PFSK-1 (cell line): ENCODE results near the gene INSR.

Source experiments
- FOXP2 ChIP-seq: optimal IDR thresholded peaks from 2 replicates; pipeline ENCODE3; 2011; ENCODE audit warnings: borderline replicate concordance, control low read depth, inconsistent platforms; ENCODE audit not compliant: insufficient read depth; ENCODE audit errors: extremely low read length, extremely low read depth
- POLR2AphosphoS5 ChIP-seq: IDR thresholded peaks from 2 replicates; pipeline ENCODE4 v1.6.1; 2012; ENCODE audit warnings: low read depth, mild to moderate bottlenecking, control low read depth, low read length, moderate library complexity
- SIN3A ChIP-seq: IDR thresholded peaks from 2 replicates; pipeline ENCODE4 v1.6.1; 2012; ENCODE audit warnings: mild to moderate bottlenecking, low read length, moderate library complexity, borderline replicate concordance; ENCODE audit not compliant: insufficient read depth
- TAF1 ChIP-seq: IDR thresholded peaks from 2 replicates; pipeline ENCODE4 v1.6.1; 2012; ENCODE audit warnings: low read length, control low read depth, borderline replicate concordance; ENCODE audit not compliant: insufficient read depth
- TF ChIP-seq, protein P1 (sequence below), 2 experiments: IDR thresholded peaks; 2 replicates each; pipeline versions ENCODE4 v1.6.1 to v1.8.0; 2011 to 2012; ENCODE audit warnings: low read depth in 2 of 2, low read length in 2 of 2, control low read depth in 1 of 2, inconsistent platforms in 1 of 2, mild to moderate bottlenecking in 1 of 2, moderate library complexity in 1 of 2; ENCODE audit not compliant: insufficient read depth in 1 of 2

INSR gene

DNA sequence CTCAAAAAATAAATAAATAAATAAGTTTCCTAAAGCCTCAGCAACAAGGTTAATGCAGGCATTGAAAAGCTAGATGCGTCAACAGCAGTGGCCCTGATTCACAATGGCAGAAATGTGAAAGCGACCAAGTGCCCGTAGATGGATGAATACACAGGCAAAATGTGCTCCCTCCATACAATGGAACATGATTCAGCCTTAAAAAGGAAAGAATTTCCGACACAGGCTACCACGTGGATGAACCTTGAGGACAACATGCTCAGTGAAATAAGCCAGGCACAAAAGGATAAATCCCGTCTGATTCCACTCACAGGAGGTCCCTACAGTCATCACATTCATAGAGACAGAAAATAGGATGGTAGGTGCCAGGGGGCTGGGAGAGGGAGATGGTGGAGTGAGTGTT lies 31.7 kb downstream of the INSR start:
- TF ChIP-seq, protein P1, sequence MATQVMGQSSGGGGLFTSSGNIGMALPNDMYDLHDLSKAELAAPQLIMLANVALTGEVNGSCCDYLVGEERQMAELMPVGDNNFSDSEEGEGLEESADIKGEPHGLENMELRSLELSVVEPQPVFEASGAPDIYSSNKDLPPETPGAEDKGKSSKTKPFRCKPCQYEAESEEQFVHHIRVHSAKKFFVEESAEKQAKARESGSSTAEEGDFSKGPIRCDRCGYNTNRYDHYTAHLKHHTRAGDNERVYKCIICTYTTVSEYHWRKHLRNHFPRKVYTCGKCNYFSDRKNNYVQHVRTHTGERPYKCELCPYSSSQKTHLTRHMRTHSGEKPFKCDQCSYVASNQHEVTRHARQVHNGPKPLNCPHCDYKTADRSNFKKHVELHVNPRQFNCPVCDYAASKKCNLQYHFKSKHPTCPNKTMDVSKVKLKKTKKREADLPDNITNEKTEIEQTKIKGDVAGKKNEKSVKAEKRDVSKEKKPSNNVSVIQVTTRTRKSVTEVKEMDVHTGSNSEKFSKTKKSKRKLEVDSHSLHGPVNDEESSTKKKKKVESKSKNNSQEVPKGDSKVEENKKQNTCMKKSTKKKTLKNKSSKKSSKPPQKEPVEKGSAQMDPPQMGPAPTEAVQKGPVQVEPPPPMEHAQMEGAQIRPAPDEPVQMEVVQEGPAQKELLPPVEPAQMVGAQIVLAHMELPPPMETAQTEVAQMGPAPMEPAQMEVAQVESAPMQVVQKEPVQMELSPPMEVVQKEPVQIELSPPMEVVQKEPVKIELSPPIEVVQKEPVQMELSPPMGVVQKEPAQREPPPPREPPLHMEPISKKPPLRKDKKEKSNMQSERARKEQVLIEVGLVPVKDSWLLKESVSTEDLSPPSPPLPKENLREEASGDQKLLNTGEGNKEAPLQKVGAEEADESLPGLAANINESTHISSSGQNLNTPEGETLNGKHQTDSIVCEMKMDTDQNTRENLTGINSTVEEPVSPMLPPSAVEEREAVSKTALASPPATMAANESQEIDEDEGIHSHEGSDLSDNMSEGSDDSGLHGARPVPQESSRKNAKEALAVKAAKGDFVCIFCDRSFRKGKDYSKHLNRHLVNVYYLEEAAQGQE (IDR thresholded peaks at IDR 0.05; ENCODE audit: insufficient read depth in 1 of 2, low read depth in 2 of 2, low read length in 2 of 2) = no peak
- no peak for TF ChIP-seq POLR2AphosphoS5
- TF ChIP-seq SIN3A = no peak
- no peak for TF ChIP-seq TAF1
- no peak for TF ChIP-seq FOXP2

DNA sequence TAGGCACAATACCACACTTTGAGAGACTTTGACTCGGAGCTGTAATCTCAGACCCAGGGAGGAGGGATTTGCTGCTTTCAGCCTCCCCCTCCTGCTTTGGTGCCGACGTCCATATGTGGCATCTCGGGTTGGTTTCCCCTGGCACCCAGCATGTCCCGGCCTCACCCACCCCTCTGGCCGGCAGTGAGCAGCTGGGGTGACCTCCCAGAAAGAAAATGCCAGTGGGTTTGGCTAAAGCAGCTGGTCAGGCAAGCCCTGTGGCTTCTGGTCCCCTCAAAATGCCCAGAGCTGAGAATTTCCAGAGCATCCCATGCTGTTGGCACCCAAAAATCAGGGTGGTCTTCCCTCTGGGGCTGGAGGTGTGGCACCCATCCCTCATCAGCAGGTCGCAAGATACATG lies 34.1 kb downstream of the INSR start:
- no peak for TF ChIP-seq POLR2AphosphoS5
- TF ChIP-seq, protein P1 (IDR thresholded peaks at IDR 0.05; ENCODE audit: insufficient read depth in 1 of 2, low read depth in 2 of 2, low read length in 2 of 2) = no peak
- TF ChIP-seq SIN3A = no peak
- TF ChIP-seq TAF1 = no peak
- TF ChIP-seq FOXP2 = no peak

DNA sequence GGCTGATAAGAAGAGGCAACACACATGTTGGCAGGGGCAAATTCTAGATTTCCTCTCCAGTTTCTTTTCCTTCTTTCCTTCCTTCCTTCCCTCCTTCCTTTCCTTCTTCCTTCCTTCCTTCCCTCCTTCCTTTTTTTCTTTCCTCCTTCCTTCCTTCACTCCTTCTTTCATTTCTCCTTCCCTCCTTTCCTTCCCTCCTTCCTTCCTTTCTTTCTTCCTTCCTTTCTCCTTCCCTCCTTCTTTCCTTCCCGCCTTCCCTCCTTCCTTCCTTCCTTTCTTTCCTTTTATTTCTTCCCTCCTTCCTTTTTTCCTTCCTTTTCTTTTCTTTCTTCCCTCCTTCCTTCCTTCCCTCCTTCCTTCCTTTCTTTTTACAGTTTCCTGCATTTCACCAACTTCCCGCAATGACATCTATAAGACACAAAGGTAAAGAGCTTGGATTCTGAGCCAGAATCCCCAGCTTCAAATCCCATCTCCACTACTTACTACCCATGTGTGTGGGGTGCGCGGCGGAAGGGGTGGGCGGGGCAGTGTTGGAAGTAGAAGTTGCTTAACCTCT lies 35.3 kb downstream of the INSR start:
- TF ChIP-seq POLR2AphosphoS5 = no peak
- TF ChIP-seq TAF1 = no peak
- TF ChIP-seq FOXP2 = no peak
- TF ChIP-seq, protein P1 (IDR thresholded peaks at IDR 0.05; ENCODE audit: insufficient read depth in 1 of 2, low read depth in 2 of 2, low read length in 2 of 2) = no peak
- TF ChIP-seq SIN3A = no peak

DNA sequence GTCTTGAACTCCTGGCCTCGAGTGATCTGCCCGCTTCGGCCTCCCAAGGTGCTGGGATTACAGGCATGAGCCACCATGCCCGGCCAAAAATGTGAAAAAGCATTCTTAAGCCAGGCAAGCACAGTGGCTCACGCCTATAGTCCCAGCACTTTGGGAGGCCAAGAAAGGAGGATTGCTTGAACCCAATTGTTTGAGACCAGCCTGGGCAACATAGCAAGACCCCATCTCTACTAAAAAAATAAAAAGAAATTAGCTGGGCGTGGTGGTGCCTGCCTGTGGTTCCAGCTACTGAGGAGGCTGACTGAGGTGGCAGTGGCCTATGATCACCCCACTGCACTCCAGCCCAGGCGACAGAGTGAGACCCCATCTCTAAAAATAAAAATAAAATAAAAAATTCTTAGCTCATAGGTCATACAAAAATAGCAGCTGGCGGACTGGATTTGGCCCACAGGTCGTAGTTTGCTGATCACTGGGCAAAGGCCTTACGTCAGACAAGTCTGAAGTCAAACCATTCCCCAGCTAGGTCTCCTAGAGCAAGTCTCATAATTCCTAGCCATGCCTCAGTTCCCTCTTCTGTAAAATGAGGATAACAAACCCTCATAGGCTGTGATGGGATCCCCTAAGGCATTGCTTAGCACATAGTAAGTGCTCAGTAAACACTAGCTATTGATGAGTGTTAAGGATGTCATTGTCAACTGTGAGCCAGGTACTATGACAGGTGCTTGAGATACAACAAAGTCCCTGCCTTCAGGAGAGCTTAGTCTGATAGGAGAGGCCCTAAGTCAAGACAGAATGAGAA lies 36.0 kb downstream of the INSR start:
- no peak for TF ChIP-seq SIN3A
- no peak for TF ChIP-seq FOXP2
- TF ChIP-seq, protein P1 (IDR thresholded peaks at IDR 0.05; ENCODE audit: insufficient read depth in 1 of 2, low read depth in 2 of 2, low read length in 2 of 2) = no peak
- TF ChIP-seq TAF1 = no peak
- no peak for TF ChIP-seq POLR2AphosphoS5
